ENCODE results near the gene ROR1.

Gene ROR1

DNA sequence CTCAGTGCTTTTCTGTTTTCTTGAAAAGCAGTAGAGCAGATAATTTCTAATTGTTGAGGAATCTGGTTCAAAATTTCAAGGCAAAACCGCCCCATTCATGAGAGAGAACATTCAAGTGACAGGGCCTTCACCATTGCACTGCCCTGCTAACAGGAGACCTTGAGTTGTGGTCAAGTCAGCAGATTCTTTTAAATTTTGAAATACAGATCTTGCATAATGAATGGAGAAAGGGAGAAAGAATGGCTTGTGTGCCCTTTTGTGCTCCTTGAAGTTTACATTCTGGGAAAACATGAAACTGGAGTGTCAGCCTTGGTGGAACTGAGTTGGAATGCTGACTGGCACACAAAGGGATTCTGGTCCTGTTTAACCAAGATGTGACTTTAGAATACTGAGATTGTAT is 265.1 kb downstream of the ROR1 start:
- ChIA-PET POLR2A (no interaction called here), CTCF (interaction anchor here (0.7 to 2.1 kb wide), 3 partner anchors 207 to 364 kb away, joined by 4 to 6 read pairs (median 5); no protein-coding TSS in a partner anchor)
- Histone ChIP-seq H3K9me3 (ENCODE audit: control insufficient read depth, insufficient read depth, low read depth, low read length) (no peaks in the 10 kb centered on the region), H3K27ac (ENCODE audit: extremely low read depth, low read depth, low read length) (peak overlapping the region; percentile 36; the same call in 1 of the 2 replicates), H3K4me3 (ENCODE audit: low read depth, low read length) (no peak overlapping the region), H3K36me3 (ENCODE audit: control insufficient read depth in 2 of 2, insufficient read depth in 1 of 2, low read length in 2 of 2) (no peaks in the 10 kb centered on the region), H3K4me1 (ENCODE audit: control insufficient read depth, insufficient read depth, low read length) (peaks cover 43% of the 10 kb centered on the region)
- TF ChIP-seq, protein P1, sequence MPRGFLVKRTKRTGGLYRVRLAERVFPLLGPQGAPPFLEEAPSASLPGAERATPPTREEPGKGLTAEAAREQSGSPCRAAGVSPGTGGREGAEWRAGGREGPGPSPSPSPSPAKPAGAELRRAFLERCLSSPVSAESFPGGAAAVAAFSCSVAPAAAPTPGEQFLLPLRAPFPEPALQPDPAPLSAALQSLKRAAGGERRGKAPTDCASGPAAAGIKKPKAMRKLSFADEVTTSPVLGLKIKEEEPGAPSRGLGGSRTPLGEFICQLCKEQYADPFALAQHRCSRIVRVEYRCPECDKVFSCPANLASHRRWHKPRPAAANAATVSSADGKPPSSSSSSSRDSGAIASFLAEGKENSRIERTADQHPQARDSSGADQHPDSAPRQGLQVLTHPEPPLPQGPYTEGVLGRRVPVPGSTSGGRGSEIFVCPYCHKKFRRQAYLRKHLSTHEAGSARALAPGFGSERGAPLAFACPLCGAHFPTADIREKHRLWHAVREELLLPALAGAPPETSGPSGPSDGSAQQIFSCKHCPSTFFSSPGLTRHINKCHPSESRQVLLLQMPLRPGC (tag by site-specific recombination; IDR thresholded peaks at IDR 0.05): no peak
- TF ChIP-seq ZNF658 (tag by site-specific recombination; IDR thresholded peaks at IDR 0.05) (no peak), ZNF274 (IDR thresholded peaks at IDR 0.05; ENCODE audit: low read length) (no peak), ZNF274 (tag by site-specific recombination; IDR thresholded peaks at IDR 0.05; ENCODE audit: borderline replicate concordance) (no peak), FEZF1 (tag by site-specific recombination; IDR thresholded peaks at IDR 0.05) (no peak), SP2 (tag by site-specific recombination; IDR thresholded peaks at IDR 0.05) (no peak), ZNF311 (tag by site-specific recombination; IDR thresholded peaks at IDR 0.05; ENCODE audit: borderline replicate concordance) (no peak), GFI1B (tag by site-specific recombination; IDR thresholded peaks at IDR 0.05) (no peak), ZBTB1 (tag by site-specific recombination; IDR thresholded peaks at IDR 0.05) (no peak), ZNF548 (tag by site-specific recombination; IDR thresholded peaks at IDR 0.05) (no peak), ZNF223 (tag by site-specific recombination; IDR thresholded peaks at IDR 0.05) (no peak), ZNF16 (tag by site-specific recombination; IDR thresholded peaks at IDR 0.05; ENCODE audit: low read depth) (no peak), YY1 (tag by site-specific recombination; IDR thresholded peaks at IDR 0.05) (no peak), ZNF366 (tag by site-specific recombination; conservative IDR thresholded peaks at IDR 0.05) (no peak), ZNF404 (tag by site-specific recombination; IDR thresholded peaks at IDR 0.05) (no peak), ZNF549 (tag by site-specific recombination; IDR thresholded peaks at IDR 0.05) (no peak)
- TF ChIP-seq, protein P2, sequence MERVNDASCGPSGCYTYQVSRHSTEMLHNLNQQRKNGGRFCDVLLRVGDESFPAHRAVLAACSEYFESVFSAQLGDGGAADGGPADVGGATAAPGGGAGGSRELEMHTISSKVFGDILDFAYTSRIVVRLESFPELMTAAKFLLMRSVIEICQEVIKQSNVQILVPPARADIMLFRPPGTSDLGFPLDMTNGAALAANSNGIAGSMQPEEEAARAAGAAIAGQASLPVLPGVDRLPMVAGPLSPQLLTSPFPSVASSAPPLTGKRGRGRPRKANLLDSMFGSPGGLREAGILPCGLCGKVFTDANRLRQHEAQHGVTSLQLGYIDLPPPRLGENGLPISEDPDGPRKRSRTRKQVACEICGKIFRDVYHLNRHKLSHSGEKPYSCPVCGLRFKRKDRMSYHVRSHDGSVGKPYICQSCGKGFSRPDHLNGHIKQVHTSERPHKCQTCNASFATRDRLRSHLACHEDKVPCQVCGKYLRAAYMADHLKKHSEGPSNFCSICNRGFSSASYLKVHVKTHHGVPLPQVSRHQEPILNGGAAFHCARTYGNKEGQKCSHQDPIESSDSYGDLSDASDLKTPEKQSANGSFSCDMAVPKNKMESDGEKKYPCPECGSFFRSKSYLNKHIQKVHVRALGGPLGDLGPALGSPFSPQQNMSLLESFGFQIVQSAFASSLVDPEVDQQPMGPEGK (tag by site-specific recombination; IDR thresholded peaks at IDR 0.05): no peak

DNA sequence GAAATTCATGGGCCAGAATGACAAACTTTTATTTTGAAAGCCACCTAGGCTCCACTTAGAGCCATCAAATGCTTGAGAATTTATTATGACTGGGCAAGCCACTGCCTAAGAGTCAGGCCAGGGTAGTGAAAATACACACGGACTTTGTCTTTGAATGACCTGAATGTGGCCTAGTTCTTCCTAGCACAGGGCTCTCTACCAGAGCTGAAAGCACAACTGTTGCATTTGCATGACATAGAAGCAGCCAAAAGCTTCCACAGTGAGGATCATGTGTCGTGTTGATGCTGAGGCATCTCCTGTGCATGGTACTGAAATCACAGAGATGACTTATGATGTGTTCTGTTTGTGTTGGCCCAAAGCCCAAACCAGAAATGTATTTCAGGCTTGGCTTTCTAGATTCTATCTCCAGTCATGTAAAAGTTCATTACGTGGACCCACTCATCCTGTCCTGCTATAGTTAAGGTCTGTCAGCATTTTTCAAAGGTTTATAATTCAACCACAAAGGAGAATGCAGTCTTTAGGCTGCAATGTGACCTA is 265.6 kb downstream of the ROR1 start:
- POLR2A ChIA-PET: no interaction called here
- CTCF ChIA-PET: interaction anchor here (1.6 to 2.1 kb wide), 3 partner anchors 98 to 365 kb away, joined by 3 to 6 read pairs (median 5); no protein-coding TSS in a partner anchor
- H3K4me1 ChIP-seq (ENCODE audit: control insufficient read depth, insufficient read depth, low read length): peaks cover 41% of the 10 kb centered on the region
- peak overlapping the region; percentile 36; the same call in 1 of the 2 replicates for H3K27ac ChIP-seq (ENCODE audit: extremely low read depth, low read depth, low read length)
- no peaks in the 10 kb centered on the region for H3K36me3 ChIP-seq (ENCODE audit: control insufficient read depth in 2 of 2, insufficient read depth in 1 of 2, low read length in 2 of 2)
- no peak overlapping the region for H3K4me3 ChIP-seq (ENCODE audit: low read depth, low read length)
- H3K9me3 ChIP-seq (ENCODE audit: control insufficient read depth, insufficient read depth, low read depth, low read length): no peaks in the 10 kb centered on the region
- TF ChIP-seq ZNF19 (tag by site-specific recombination; IDR thresholded peaks at IDR 0.05; ENCODE audit: low read depth) (no peak), KLF1 (tag by site-specific recombination; IDR thresholded peaks at IDR 0.05) (no peak), ZNF350 (tag by site-specific recombination; IDR thresholded peaks at IDR 0.05) (no peak), ZNF157 (tag by site-specific recombination; IDR thresholded peaks at IDR 0.05) (no peak), ZNF23 (tag by site-specific recombination; IDR thresholded peaks at IDR 0.05; ENCODE audit: borderline replicate concordance) (no peak), ZNF473 (tag by site-specific recombination; IDR thresholded peaks at IDR 0.05) (no peak), ZNF391 (tag by site-specific recombination; IDR thresholded peaks at IDR 0.05; ENCODE audit: borderline replicate concordance, low read depth) (no peak), ZNF747 (tag by site-specific recombination; IDR thresholded peaks at IDR 0.05) (no peak), SP2 (tag by site-specific recombination; IDR thresholded peaks at IDR 0.05) (no peak), ZSCAN30 (tag by site-specific recombination; IDR thresholded peaks at IDR 0.05) (peak; percentile 61; the same call in 1 of the 2 replicates), ZNF792 (tag by site-specific recombination; IDR thresholded peaks at IDR 0.05) (no peak), ZNF221 (tag by site-specific recombination; IDR thresholded peaks at IDR 0.05; ENCODE audit: borderline replicate concordance) (0 out of 2 replicates have a peak, but pooled peaks have one; percentile 70), ZNF311 (tag by site-specific recombination; IDR thresholded peaks at IDR 0.05; ENCODE audit: borderline replicate concordance) (no peak), ZNF16 (tag by site-specific recombination; IDR thresholded peaks at IDR 0.05; ENCODE audit: low read depth) (no peak), ZBTB48 (tag by site-specific recombination; IDR thresholded peaks at IDR 0.05) (peak; percentile 71; the same call in 1 of the 2 replicates), BCL11A (tag by site-specific recombination; IDR thresholded peaks at IDR 0.05; ENCODE audit: low read depth) (no peak), GFI1B (tag by site-specific recombination; IDR thresholded peaks at IDR 0.05) (peak; percentile 98), ZNF2 (tag by site-specific recombination; IDR thresholded peaks at IDR 0.05) (peak; percentile 88), TCF7L2 (IDR thresholded peaks at IDR 0.05; ENCODE audit: borderline replicate concordance, low read depth, low read length) (no peak)
- TF ChIP-seq, protein P3, sequence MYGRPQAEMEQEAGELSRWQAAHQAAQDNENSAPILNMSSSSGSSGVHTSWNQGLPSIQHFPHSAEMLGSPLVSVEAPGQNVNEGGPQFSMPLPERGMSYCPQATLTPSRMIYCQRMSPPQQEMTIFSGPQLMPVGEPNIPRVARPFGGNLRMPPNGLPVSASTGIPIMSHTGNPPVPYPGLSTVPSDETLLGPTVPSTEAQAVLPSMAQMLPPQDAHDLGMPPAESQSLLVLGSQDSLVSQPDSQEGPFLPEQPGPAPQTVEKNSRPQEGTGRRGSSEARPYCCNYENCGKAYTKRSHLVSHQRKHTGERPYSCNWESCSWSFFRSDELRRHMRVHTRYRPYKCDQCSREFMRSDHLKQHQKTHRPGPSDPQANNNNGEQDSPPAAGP (tag by site-specific recombination; IDR thresholded peaks at IDR 0.05): peak; percentile 50

Data from HEK293 (cell line).